CD4-positive, alpha-beta T cell treated with Interferon gamma for 1 hour (primary cell): ENCODE measurements around the gene SERPIND1.
A peak's percentile ranks its signal among the peaks of the same experiment; 100 is the strongest.

ENCODE experiments used
- DNase-seq: peaks from one replicate; pipeline ENCODE4 v3.0.0-alpha.2; 2020

Gene SERPIND1

DNA sequence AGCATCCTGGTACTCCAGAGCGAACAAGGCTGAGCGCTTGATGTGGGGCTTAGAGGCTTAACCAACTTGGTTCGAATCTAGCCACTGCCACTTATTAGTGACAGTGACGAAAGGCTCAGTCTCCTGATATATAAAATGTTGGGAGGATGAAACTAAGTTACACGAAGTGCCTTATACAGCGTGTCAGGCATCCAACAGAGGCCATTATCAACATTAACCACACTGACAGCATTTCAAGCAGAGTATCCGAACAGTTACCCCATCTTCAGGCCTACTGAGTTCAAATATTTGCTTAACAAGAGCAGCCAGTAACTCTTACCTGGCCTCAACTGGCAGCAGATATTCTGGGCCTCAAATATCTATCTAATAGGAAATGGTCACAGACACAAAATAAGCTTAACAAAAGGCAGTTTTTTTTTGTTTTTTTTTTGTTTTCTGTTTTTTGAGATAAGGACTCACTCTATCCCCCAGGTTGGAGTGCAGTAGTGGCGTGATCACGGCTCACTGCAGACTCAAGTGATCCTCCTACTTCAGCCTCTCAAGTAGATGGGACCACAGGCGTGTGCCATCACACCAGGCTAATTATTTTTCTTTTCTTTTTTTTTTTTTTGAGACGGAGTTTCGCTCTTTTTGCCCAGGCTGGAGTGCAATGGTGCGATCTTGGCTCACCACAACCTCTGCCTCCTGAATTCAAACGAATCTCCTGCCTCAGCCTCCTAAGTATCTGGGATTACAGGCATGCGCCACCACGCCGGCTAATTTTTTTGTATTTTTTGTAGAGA, 2.9 kb downstream of the SERPIND1 start:
- DNase-seq: no peak

DNA sequence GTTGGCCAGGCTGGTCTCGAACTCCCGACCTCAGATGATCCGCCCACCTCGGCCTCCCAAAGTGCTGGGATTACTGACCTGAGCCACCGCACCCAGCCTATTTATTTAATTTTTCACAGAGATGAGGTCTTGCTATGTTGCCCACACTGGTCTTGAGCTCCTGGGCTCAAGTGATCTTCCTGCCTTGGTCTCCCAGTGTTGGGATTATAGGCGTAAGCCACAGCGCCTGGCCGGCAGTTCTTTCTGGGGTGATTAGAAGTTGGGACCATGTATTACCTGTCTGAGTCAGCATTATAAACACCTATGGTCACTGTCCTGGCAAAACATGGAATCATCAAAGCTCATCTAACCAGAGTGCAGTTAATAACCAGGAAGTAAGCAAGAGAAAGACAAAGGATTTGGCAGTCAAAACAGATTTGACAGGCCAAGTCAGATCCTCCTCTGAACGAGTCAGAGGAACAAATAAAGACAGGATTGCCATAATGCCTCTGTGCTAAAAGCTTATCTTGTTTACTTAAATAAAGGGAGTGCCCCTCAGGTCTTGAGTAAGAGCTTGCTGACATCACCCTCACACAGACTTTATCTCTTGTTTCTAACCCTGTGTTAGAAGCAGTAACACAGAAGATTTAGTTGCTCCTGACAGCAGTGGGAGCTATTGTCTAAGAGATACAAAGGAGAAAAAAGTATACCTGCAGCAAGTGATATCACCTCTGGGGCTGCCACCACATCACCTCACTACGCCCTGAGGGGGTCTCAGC, 3.7 kb downstream of the SERPIND1 start:
- DNase-seq: no peak

DNA sequence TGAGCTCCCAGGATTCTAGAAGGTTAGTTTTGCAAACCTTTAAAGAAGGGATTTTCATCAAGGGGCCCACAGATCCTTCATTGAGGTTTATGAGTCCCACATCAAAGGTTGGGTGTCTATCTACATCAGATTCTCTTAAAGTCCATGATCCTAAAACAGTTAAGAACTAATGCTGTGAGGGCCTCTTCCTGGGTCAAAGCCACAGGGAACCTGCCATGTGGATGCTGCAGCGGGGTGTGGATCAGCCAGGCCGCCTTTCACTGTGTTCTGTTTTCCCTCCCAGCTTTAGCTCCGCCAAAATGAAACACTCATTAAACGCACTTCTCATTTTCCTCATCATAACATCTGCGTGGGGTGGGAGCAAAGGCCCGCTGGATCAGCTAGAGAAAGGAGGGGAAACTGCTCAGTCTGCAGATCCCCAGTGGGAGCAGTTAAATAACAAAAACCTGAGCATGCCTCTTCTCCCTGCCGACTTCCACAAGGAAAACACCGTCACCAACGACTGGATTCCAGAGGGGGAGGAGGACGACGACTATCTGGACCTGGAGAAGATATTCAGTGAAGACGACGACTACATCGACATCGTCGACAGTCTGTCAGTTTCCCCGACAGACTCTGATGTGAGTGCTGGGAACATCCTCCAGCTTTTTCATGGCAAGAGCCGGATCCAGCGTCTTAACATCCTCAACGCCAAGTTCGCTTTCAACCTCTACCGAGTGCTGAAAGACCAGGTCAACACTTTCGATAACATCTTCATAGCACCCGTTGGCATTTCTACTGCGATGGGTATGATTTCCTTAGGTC, 5.3 kb downstream of the SERPIND1 start:
- no peak for DNase-seq

DNA sequence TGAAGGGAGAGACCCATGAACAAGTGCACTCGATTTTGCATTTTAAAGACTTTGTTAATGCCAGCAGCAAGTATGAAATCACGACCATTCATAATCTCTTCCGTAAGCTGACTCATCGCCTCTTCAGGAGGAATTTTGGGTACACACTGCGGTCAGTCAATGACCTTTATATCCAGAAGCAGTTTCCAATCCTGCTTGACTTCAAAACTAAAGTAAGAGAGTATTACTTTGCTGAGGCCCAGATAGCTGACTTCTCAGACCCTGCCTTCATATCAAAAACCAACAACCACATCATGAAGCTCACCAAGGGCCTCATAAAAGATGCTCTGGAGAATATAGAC, 5.9 kb downstream of the SERPIND1 start:
- DNase-seq: no peak

DNA sequence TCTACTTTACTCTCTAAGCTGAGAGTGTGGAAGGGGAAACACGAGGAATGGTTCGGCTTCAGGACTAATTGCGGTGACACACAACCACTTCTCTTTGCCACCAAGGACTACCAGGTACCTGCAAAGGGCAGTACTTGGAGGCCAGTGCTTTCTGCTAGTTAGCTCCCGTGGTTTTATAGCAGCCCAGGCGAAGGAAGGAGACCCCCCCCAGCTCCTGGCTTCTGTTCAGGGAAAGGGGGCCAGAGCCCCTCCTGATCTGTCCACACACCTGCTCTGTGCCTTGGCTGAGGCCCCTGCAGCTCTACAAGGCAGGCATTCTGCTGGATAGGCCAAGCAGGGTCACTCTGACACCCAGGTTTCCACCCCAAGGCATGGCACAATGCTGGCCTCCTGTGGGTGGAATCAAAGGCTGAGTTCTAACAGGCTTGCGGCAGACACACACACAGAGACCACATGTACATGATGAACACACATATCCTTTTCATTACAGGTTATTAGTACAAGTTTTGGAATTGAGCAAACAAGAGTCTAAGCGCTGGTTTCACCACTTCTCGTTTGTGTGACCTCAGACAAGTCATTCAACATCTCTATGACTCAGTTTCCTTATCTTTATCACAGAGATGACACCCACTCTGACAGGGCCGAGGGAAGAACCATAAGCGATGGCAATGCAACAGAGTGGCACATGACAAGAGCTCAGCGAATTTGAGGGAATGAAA, 7.5 kb downstream of the SERPIND1 start:
- DNase-seq: no peak

DNA sequence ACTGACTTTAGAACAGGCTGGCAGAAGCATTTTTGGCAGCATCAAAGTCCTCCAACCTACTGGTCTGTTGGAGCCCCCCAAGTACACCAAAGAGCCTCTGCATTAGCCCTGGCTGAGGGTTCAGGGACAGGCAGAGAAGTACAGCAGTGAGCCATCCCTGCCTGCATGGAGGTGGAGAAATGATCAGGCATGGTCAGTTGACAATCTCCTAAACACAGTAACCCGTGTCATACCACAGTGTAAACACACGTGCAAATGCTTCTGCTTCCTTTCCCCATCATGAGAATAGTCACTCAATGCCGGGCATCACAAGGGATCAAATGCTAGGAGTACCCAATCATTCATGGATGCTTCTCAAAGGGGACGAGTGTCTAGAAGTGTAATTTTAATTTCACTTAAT, 8.2 kb downstream of the SERPIND1 start:
- no peak for DNase-seq

DNA sequence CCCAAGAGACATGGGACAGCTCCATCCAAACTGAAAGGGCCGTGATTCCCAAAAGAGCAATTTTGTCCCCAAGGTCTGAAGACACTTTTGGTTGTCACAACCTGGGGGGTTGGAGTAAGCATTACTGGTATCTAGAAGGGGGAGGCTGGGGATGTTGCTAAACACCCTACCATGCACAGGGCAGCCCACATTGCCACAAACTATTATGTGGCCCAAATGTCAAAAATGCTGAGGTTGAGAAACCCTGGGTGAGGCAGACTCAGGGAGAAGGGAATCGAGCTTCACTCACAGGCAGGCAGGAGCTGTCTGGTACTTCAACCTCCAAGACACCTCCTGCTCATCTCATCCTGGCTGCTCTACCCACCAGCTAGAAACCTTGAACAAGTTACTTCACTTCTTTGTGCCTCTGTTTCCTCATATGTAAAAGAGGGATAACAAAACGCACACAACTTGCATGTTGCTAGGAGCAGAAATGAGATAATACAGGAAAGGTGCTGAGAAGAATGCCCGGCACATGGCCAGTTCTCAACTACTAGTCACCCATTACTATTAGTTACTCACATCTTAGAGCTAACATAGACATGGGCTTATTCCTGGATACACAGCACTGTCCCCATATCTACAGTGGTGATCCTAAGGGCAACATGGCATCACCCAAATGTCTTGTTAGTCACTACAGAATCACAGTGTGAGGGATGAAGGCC, 8.8 kb downstream of the SERPIND1 start:
- DNase-seq: no peak

DNA sequence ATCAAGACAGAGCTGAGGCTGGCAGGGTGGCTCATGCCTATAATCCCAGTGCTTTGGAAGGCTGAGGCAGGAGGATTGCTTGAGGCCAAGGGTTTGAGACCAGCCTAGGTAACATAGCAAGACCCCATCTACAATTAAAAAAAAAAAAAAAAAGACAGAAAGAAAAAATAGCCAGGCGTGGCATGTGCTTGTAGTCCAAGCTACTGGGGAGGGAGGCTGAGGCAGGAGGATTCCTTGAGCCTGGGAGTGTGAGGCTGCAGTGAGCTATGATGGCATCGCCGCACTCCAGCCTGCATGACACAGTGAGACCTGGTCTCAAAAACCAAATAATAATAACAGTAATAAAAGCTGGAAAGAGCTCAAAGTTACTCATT, 9.4 kb downstream of the SERPIND1 start:
- DNase-seq: no peak

DNA sequence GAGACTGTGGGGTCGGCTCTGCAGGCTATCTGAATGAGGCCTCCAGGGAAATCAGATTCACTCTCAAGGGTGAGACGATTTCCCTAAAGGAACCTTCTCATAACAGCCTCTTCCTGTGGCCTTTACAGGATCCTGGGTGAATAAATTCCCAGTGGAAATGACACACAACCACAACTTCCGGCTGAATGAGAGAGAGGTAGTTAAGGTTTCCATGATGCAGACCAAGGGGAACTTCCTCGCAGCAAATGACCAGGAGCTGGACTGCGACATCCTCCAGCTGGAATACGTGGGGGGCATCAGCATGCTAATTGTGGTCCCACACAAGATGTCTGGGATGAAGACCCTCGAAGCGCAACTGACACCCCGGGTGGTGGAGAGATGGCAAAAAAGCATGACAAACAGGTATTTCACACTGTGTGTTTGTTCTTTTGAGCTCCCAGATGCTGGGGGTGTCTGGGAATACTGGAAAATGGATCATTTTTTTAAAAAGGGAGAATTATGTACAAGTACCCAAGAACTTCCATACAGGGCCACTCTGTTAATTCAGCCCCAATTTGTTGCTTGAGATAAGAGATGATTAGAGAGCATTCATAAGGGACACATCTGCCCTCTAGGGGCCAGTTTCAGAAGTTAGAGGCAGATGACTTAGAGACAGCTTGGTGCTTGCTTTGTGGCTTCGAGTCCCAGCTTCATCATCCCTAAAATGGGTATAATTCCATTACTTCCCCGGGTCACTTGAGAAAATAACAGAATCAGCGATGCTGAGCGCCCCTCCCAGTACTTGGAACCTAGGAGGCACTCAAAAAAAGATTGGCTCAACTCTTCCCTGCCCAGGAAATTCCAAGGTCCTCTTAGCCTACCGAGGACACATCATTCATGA, 10.2 kb downstream of the SERPIND1 start:
- DNase-seq: peak; percentile 11

DNA sequence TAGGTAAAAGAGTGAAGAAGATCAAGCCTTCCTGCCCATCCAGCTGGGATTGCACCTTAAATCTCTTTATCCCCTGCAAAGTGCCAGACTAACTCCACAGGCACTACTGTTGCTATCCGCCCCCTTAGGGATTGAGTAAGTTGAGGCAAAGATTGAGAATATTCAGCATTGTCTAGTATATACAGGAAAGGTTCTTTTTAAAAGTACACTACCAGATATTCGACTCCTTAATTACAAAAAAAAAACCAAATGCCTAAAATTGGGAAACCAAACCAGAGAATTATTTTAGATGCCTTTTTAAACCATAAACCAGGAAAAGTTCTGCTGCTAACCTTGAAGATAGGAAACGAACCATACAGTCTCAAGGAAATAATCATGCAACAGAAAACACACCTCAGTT, 11.5 kb downstream of the SERPIND1 start:
- no peak for DNase-seq

DNA sequence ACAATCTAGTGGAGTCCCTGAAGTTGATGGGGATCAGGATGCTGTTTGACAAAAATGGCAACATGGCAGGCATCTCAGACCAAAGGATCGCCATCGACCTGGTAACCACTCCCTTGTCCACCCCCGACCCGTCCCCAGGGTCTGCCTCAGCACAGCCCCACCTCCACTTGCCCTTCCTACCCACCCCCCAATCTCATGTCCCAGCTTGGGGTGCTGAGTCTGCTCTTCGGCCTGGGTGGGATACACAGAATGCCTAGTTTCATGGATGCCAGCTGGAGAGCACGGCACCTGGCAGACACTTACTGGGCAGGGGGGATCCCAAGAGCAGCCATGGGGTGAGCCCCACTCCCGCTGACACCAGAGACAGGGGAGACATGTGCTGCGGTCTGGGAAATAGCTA, 12.1 kb downstream of the SERPIND1 start:
- no peak for DNase-seq

DNA sequence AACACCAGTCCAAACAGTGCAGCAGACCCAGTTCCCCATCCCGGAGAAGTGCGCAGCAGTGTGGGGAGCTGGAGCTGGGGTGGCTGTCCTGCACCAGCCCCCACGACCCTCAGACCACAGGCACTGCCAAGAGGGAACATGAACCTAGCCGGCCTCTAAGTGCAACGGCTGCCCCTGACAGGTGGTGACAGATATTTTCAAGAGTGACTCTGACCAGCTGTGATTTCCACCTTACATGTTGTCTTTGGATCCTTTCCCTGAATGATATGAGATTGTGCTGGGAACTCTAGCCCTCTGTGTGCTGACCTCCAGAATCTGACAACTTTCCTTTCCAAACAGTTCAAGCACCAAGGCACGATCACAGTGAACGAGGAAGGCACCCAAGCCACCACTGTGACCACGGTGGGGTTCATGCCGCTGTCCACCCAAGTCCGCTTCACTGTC, 12.6 kb downstream of the SERPIND1 start:
- DNase-seq: no peak

DNA sequence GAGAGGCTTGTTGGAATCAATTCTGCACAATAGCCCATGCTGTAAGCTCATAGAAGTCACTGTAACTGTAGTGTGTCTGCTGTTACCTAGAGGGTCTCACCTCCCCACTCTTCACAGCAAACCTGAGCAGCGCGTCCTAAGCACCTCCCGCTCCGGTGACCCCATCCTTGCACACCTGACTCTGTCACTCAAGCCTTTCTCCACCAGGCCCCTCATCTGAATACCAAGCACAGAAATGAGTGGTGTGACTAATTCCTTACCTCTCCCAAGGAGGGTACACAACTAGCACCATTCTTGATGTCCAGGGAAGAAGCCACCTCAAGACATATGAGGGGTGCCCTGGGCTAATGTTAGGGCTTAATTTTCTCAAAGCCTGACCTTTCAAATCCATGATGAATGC, 13.3 kb downstream of the SERPIND1 start:
- DNase-seq: no peak

DNA sequence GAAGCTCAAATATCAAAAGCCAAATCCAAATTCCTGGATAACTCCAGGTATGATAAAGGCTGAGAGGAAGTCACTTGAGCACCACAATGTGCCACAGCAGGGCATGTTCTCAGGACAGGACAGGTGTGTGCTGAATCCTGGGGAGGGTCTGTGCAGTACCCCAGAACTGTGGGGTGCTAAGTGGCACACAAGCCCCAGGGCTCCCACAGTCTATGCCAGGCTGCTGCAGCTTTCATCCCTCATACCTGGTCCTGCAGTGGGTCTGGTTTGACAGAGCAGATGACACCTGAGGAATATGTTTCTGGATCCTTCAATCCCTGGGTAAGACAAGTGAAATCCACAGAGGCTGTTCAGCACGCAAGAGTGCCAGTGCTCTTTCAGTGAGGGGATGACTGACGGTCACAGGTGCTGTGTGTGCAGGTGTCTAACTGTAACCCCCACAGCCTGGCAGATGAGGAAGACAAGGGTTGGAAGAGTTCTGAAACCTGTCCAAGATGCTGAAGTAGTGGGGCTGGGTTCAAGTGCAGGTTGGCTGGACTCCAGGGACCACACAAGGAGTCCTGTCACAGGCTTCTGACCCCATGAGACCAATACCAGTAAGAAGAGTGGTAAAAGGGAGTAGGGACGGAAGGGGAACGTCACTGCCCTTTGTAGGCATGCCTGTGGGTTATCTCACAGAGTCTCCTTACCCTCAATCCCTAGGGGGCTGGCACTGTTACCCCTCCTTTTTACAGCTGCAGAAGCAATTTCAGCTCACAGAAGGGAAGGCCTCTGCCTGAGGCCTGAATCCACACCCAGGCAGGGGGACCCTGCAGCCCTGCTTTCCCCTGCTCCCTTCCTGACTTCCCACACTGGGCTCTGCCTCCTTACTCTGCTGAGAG, 14.1 kb downstream of the SERPIND1 start:
- DNase-seq: no peak

DNA sequence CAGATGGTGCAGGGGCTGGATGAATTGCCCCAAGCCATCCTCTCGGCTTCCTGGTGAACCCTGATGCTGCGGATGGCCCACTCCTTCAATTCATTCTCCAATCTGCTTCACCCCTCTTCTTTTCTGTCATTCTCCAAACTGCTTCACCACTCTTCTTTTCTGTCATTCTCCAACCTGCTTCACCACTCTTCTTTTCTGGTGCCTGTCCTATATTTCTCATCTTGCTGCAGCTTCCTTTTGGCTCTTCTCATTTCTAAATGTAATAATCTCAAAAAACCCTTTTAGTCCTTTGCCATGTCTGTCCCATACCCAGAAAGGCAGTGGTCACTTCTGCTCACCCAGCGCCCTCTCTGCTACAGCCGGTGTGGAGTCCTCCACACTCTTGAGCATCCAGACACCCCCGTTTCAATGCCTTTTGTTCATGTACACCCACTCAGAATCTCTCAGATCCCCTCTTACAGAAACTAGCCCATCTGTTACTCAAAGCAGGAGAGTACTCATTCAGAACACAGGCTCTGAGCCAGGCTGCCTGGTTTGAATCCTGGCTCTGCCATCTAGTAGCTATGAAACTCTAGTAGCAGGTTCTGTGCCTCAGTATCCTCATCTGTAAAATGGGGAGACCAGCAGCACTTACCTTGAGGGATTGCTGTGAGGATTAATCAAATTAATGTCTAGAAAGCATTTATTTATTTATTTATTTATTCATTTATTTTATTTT, 14.9 kb downstream of the SERPIND1 start:
- no peak for DNase-seq

DNA sequence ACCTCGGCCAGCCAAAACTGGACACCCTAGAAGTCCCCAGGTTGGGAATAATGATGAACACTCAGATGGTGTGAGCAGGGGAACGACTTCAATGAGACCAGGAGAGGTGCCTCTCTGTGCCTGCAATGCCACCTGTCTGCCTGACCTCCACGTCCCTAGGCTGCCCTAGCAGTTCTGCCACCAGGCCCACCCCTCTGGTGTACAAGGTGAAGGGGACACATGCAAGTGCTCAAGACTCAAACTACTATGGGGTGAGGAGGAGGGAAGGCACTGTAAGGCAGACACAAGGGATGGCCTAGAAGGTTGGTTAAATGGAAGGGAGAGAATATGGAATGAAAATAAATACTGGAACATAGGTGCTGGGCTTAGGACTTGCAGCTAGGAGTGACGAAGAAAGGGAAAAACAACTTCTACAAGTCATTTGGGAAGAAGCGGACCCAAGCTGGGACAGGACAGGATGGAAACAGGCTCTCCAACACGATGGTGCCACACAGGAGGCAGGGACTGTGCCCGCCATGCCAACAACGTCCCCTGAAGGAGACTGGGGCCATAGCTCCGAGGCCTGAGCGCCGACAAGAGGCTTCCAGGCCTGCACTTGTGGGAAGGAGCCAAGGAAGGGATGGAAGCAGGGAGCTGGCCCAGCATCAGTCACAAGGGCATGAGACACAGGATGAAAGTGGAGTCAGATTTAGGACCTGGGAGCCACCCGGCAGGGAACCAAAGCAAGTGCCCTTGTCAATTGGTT, 18.5 kb downstream of the SERPIND1 start:
- DNase-seq: no peak

DNA sequence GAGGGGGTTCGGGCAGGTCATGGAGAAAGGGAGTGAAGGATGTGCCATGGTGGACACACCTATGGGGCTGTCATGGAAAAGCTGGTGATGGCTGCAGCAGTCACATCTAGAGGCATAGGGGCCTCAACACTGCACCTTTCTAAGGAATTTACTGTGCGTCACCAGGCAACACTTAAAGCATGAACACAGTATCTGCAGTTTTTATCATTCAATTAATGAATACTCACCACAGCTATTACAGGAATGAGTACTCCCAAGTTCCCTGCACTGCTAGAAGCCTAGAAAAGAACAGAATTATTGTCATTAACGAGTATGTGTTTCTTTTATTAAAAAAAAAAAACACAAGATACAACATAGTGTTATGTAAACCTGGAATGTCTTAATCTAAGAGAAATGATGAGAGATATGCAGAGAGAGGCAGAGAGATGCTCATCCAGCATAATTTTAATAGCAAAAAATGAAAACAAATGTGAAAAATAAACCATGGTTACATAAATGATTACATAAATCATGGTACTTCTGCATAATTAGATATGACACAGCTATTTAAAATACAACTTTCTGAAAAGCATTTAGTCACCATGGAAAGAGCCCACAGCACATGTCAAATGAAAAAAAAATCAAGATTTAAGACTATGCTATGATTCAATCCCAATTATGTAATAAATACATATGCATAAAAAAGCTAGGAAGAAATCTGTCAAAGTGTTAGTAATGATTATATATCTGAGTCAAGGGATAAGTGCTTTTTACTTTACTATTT, 19.2 kb downstream of the SERPIND1 start:
- no peak for DNase-seq
